Measurements from ENCODE around the gene BCL11B.

BCL11B gene

DNA sequence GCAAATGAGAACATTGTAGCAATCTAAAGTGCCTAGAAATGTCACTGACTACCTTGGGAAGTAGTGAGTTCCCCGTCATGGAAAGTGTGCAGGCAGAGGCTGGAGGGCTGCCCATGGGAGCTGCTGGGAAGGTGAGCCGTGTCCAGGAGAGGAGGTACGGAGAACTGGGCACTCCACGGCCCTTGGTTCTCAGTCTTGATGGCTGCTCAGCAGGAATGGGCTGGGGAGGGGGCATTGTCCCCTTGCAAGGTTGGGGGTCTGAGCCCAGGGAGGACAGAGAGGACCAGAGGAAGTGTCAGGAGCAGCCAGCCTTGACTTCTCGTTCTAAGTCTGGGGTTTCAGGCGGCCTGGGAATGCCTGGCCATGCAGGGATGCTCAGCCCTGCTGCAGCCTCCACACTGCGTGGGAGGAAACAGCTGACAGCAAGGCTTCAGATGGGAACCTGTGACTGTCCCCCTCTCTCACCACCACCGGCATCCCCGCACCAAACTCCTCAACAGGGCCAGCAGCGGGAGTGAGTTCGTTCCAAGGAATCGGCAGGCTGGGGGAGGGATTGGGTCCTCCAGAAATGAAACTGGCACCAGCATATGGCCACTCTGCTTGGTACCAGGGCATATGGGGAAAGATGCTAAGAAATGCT is 140.2 kb downstream of the BCL11B start:
- no peaks in the 10 kb centered on the region for H3K27me3 ChIP-seq
- H3K4me1 ChIP-seq = no peaks in the 10 kb centered on the region
- no peak for DNase-seq
- TF ChIP-seq, protein P1, sequence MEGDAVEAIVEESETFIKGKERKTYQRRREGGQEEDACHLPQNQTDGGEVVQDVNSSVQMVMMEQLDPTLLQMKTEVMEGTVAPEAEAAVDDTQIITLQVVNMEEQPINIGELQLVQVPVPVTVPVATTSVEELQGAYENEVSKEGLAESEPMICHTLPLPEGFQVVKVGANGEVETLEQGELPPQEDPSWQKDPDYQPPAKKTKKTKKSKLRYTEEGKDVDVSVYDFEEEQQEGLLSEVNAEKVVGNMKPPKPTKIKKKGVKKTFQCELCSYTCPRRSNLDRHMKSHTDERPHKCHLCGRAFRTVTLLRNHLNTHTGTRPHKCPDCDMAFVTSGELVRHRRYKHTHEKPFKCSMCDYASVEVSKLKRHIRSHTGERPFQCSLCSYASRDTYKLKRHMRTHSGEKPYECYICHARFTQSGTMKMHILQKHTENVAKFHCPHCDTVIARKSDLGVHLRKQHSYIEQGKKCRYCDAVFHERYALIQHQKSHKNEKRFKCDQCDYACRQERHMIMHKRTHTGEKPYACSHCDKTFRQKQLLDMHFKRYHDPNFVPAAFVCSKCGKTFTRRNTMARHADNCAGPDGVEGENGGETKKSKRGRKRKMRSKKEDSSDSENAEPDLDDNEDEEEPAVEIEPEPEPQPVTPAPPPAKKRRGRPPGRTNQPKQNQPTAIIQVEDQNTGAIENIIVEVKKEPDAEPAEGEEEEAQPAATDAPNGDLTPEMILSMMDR (IDR thresholded peaks at IDR 0.05; ENCODE audit: low read depth, low read length) = no peak
- no peak overlapping the region for H3K4me3 ChIP-seq (ENCODE audit: low read depth, low read length)
- no peaks in the 10 kb centered on the region for H3K9me3 ChIP-seq
- H3K36me3 ChIP-seq = no peaks in the 10 kb centered on the region

DNA sequence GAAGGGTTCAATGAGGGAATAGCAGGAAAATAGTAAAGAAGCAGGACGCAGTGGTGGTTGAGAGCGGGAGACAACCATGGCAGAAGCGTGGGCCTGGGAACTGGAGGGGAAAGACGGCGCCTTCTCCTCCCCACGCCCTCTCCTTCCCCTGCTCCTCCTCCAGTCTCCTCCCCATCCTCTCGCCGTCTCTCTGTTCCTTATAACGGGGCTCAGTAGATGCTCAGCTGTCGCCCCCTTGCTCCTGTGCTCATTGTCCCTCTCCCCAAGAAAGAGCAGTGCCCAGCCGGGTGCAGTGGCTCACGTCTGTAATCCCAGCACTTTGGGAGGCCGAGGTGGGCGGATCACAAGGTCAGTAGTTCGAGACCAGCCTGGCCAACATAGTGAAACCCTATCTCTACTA is 142.0 kb downstream of the BCL11B start:
- TF ChIP-seq, protein P1 (IDR thresholded peaks at IDR 0.05; ENCODE audit: low read depth, low read length) = no peak
- no peaks in the 10 kb centered on the region for H3K9me3 ChIP-seq
- H3K27me3 ChIP-seq = no peaks in the 10 kb centered on the region
- no peaks in the 10 kb centered on the region for H3K36me3 ChIP-seq
- no peaks in the 10 kb centered on the region for H3K4me1 ChIP-seq
- DNase-seq = no peak
- H3K4me3 ChIP-seq (ENCODE audit: low read depth, low read length) = no peak overlapping the region

DNA sequence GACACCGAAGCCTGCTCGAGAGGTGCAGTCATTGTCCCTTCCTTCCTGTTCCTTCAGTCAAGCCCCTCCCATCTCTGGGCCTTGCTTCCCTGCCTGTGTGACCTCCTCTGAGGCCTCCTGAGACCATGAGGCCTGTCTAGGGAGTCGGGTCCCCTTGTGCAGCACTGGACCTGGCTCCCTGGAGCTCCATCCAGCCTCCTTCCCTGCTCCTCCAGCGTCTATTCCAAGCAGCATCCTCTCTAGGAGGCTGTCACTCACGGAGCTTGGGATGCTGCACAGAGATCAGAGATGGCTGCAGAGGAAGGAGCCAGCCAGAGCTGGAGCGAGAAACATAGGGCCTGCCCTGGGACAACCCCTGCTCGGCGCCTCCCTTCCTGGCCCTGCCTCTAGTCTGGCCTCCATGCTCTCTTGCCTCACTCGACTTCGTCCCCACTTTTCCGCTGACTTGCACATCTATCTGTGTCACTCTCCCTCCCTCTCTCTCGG is 142.7 kb downstream of the BCL11B start:
- Histone ChIP-seq H3K4me3 (ENCODE audit: low read depth, low read length) (no peak overlapping the region), H3K9me3 (no peaks in the 10 kb centered on the region), H3K4me1 (no peaks in the 10 kb centered on the region), H3K27me3 (no peaks in the 10 kb centered on the region), H3K36me3 (no peaks in the 10 kb centered on the region)
- TF ChIP-seq, protein P1 (IDR thresholded peaks at IDR 0.05; ENCODE audit: low read depth, low read length) = no peak
- DNase-seq = no peak

DNA sequence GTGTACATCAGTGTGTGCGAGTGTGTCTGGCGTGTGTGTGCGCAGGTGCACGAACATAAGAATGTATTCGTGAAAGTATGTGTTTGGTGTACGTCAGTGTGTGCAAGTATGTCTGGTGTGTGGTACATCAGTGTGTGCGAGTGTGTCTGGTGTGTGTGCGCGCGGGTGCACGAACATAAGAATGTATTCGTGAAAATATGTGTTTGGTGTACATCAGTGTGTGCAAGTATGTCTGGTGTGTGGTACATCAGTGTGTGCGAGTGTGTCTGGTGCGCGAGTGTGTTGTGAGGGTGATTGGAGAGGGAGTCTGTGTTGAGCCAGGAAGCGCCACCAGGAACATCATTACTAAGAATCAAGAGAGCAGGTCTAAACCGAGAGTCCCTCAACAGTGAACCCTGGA is 143.8 kb downstream of the BCL11B start:
- TF ChIP-seq, protein P1 (IDR thresholded peaks at IDR 0.05; ENCODE audit: low read depth, low read length) = no peak

DNA sequence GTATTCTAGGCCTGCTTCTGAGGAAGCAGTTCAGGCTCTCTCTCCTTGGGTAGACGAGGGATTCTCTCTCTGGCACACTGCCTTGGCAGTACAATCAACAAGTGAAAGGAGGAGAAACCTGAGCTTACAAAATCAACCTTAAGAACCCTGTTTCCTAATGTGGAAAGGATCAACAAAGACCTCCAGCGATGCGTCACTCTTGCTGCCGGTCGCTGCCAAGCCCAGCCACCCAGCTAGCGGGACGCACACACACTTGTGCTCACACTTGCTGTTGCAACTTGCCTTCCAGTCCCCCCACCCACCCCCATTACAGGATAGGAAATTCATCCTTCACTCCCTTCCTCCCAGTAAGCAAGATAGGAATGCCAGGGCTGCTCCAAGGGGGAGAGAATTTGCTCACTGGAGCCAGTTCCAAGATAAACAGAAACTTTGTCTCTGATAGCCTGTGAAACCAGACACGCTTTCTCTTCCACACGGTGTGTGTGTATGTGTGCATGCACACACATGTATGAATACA is 144.3 kb downstream of the BCL11B start:
- no peaks in the 10 kb centered on the region for H3K4me1 ChIP-seq
- H3K36me3 ChIP-seq = no peaks in the 10 kb centered on the region
- no peaks in the 10 kb centered on the region for H3K9me3 ChIP-seq
- TF ChIP-seq, protein P1 (IDR thresholded peaks at IDR 0.05; ENCODE audit: low read depth, low read length) = no peak
- H3K4me3 ChIP-seq (ENCODE audit: low read depth, low read length) = no peak overlapping the region
- no peak for DNase-seq
- H3K27me3 ChIP-seq = no peaks in the 10 kb centered on the region

More for the DNA sequence above, 143.8 kb downstream of the BCL11B start:
- DNase-seq = no peak
- H3K9me3 ChIP-seq = no peaks in the 10 kb centered on the region
- no peaks in the 10 kb centered on the region for H3K4me1 ChIP-seq
- H3K27me3 ChIP-seq = no peaks in the 10 kb centered on the region
- H3K4me3 ChIP-seq (ENCODE audit: low read depth, low read length) = no peak overlapping the region
- H3K36me3 ChIP-seq = no peaks in the 10 kb centered on the region
